Right lobe of liver (tissue), 4 donors: Measurements from ENCODE around the gene AGTPBP1.

ENCODE experiments used
- CTCF ChIP-seq, 4 donors: fragments of 200-600 bp in 3 of 4; fragments of 450-650 bp in 1 of 4; IDR thresholded peaks; one replicate each; pipeline versions ENCODE4 v1.5.1 to v1.8.0; 2016 to 2022; ENCODE audit warnings: antibody characterized with exemption in 4 of 4, mild to moderate bottlenecking in 2 of 4
- POLR2A ChIP-seq: fragments of 450-650 bp; IDR thresholded peaks from one replicate; pipeline ENCODE4 v1.6.1; 2017; ENCODE audit warnings: antibody characterized with exemption, mild to moderate bottlenecking
- donor health status: DM: no; HTN: no; CAD: no.
- donor health status: DM: no; HTN: no; CAD: no.
- donor health status: DM: no; HTN: yes; CAD: no.

GRCh38 chr9:85501456-85501855, 240.3 kb downstream of the AGTPBP1 start:
- no peak for TF ChIP-seq CTCF (IDR thresholded peaks at IDR 0.05)
- no peak for TF ChIP-seq POLR2A
